Measurements from ENCODE around the gene SCN7A. TPM values are rescaled to one million over a fixed set of nuclear protein-coding genes. Genes with fewer than 3 reads are reported as not detected.

The SCN7A gene
- polyA plus RNA-seq, 2 of the 4 experiments (the other 2 are of a cell fraction) = not detected

GRCh38 chr2:166382448-166382847 is 111.6 kb downstream of the SCN7A start (continued):
- TF ChIP-seq CEBPB (IDR thresholded peaks at IDR 0.05) (no peak), NPAS2 (CRISPR knock-in tag; IDR thresholded peaks at IDR 0.05; ENCODE audit: borderline replicate concordance) (no peak), CHD4 (IDR thresholded peaks at IDR 0.05; ENCODE audit: borderline replicate concordance) (no peak)

GRCh38 chr2:166380615-166381014 is 113.4 kb downstream of the SCN7A start:
- DNase-seq (ENCODE audit: low read depth in 1 of 2, low spot score in 1 of 2) (no peak), FAIRE-seq (no peak), ATAC-seq (no peak)
- ChIA-PET CTCF (interaction anchor here (3.1 kb wide), 1 partner anchor 20 kb away, joined by 19 read pairs; no protein-coding TSS in a partner anchor), POLR2A (no interaction called here)
- Histone ChIP-seq H3K4me3 (no peak overlapping the region), H3K27ac (no peak overlapping the region), H3K4me2 (no peak overlapping the region), H3K4me1 (0 out of 3 replicates have a peak, but pooled peaks cover 7% of the 10 kb centered on the region), H3K9me3 (no peaks in the 10 kb centered on the region)
- 65% methylated on average over 1 of the region's 1 CpG for WGBS (ENCODE audit: missing lambda C conversion rate)
- TF ChIP-seq FOSB (CRISPR knock-in tag; IDR thresholded peaks at IDR 0.05) (no peak), CHD2 (IDR thresholded peaks at IDR 0.05; ENCODE audit: low read length, partially characterized antibody) (no peak), NR3C1 (IDR thresholded peaks at IDR 0.05) (no peak), BCL3 (IDR thresholded peaks at IDR 0.05) (no peak), POLR2AphosphoS2 (conservative IDR thresholded peaks at IDR 0.05; ENCODE audit: low read length) (no peak), PBX3 (IDR thresholded peaks at IDR 0.05) (no peak), CTCF (IDR thresholded peaks at IDR 0.05) (no peak), TP53 (CRISPR knock-in tag; IDR thresholded peaks at IDR 0.05) (no peak), HES2 (IDR thresholded peaks at IDR 0.05) (no peak), SREBF2 (IDR thresholded peaks at IDR 0.05) (no peak), POLR2A (IDR thresholded peaks at IDR 0.05; ENCODE audit: low read length) (no peak), EP300 (IDR thresholded peaks at IDR 0.05) (no peak), NFE2L2 (conservative IDR thresholded peaks at IDR 0.05; ENCODE audit: low read length) (no peak), HOXA7 (CRISPR knock-in tag; IDR thresholded peaks at IDR 0.05) (no peak), HOXB13 (CRISPR knock-in tag; IDR thresholded peaks at IDR 0.05; ENCODE audit: low read depth) (no peak), FOSL2 (IDR thresholded peaks at IDR 0.05) (no peak), FOSL2 (CRISPR knock-in tag; IDR thresholded peaks at IDR 0.05) (no peak), HMGXB4 (CRISPR knock-in tag; IDR thresholded peaks at IDR 0.05; ENCODE audit: borderline replicate concordance) (no peak), BHLHE40 (IDR thresholded peaks at IDR 0.05; ENCODE audit: low read depth, low read length) (no peak)

Data from A549 (cell line).